Fibroblast of lung (primary cell): ENCODE results near the gene GRIK2.
A peak's percentile ranks its signal among the peaks of the same experiment; 100 is the strongest.

Experiments
- CTCF ChIP-seq, 2 donors: IDR thresholded peaks in 1 of 2; conservative IDR thresholded peaks in 1 of 2; 1 replicate in 1 of 2; 2 replicates in 1 of 2; pipeline ENCODE4 v1.5.1; 2011 to 2012; ENCODE audit warnings: low read length in 2 of 2, control low read depth in 1 of 2, inconsistent platforms in 1 of 2, low read depth in 1 of 2, mild to moderate bottlenecking in 1 of 2
- EZH2 ChIP-seq: IDR thresholded peaks from 2 replicates; pipeline ENCODE4 v1.5.1; 2012; ENCODE audit warnings: low read length, control low read depth, mild to moderate bottlenecking; ENCODE audit errors: missing control alignments

GRCh38 chr6:101393251-101393828 is at the start of gene GRIK2:
- peak in 1 of 2 donors; percentile 23 for TF ChIP-seq CTCF (conservative IDR thresholded peaks at IDR 0.05 in 1 of 2, IDR thresholded peaks at IDR 0.05 in 1 of 2; ENCODE audit: low read depth in 1 of 2, low read length in 2 of 2)
- no peak for TF ChIP-seq EZH2
